Mesodermal cell (in vitro differentiated cells): ENCODE results near the gene GBX1.

Experiments used
- H3K27ac ChIP-seq: 2 replicates; pipeline ENCODE4 v1.7.0; 2013; ENCODE audit warnings: mild to moderate bottlenecking, low read depth, low read length, moderate library complexity; ENCODE audit not compliant: severe bottlenecking
- H3K36me3 ChIP-seq: 2 replicates; pipeline ENCODE4 v1.7.1; 2013; ENCODE audit warnings: mild to moderate bottlenecking, low read length, moderate library complexity; ENCODE audit not compliant: control insufficient read depth, insufficient read depth
- H3K4me1 ChIP-seq: one replicate; pipeline ENCODE4 v1.7.1; 2013; ENCODE audit warnings: mild to moderate bottlenecking, low read length; ENCODE audit not compliant: insufficient read depth, control insufficient read depth, poor library complexity, severe bottlenecking
- H3K4me3 ChIP-seq: 2 replicates; pipeline ENCODE4 v1.7.0; 2013; ENCODE audit warnings: low read length, control low read depth, mild to moderate bottlenecking; ENCODE audit not compliant: insufficient read depth, poor library complexity, severe bottlenecking; ENCODE audit errors: extremely low read depth
- H3K9me3 ChIP-seq: 2 replicates; pipeline ENCODE4 v1.7.1; 2013; ENCODE audit warnings: mild to moderate bottlenecking, low read length, moderate library complexity; ENCODE audit not compliant: control insufficient read depth
- WGBS, 2 experiments: methylation state at CpG; one replicate each; pipeline ENCODE4 v1.1.5; 2013; ENCODE audit warnings: missing lambda C conversion rate in 2 of 2; ENCODE audit not compliant: insufficient coverage in 2 of 2; 5-methylcytosine and 5-hydroxymethylcytosine counted together

GBX1 gene

GRCh38 chr7:151124481-151124880 lies 43.0 kb downstream of the GBX1 start:
- Histone ChIP-seq H3K4me3 (no peak overlapping the region), H3K27ac (no peak overlapping the region), H3K4me1 (peaks cover 14% of the 10 kb centered on the region), H3K36me3 (peaks cover 65% of the 10 kb centered on the region), H3K9me3 (no peaks in the 10 kb centered on the region)
- 93 to 95% methylated on average over 6 to 7 of the region's 7 CpGs for WGBS, 2 experiments

- peaks cover 14% of the 10 kb centered on the region for H3K4me1 ChIP-seq
- H3K9me3 ChIP-seq: no peaks in the 10 kb centered on the region
- no peak overlapping the region for H3K27ac ChIP-seq
- peaks cover 65% of the 10 kb centered on the region for H3K36me3 ChIP-seq
- 24 to 51% methylated on average over 14 to 20 of the region's 24 CpGs for WGBS, 2 experiments
- no peak overlapping the region for H3K4me3 ChIP-seq
These were observed 43.6 kb downstream of the GBX1 start for GRCh38 chr7:151123822-151124464.

DNA sequence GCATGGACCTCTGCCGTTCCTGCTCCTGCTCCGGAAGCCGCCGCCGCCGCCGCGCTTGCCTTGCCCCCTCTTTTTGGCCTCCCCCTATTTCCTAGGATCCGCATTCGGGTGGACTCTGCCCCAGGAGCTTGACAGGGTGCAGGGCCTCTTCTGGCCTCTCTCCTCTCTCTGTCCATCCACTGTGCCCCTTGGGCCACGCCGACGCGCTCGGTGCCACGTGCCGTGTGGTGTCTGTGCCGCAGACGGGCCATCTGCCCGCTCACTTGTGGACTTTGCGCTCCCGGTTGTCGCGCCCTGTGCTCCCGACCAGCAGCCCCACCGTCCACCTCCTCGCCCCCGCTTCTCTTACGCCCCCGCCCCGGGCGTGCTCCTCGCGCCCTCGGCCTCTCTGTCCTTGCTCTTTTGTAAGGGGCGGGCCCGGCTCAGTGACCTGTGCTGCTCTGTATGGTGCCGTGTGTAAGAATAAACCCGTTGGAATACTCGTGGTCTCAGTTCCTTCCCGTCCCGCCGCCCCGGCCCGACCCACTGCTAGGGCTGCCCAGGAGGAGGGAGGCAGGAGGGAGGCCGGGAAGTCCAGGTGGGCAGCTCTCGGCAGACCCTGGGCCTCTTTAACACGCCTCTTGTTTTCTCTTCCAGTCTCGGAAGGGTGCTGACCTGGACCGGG lies 44.2 kb downstream of the GBX1 start:
- Histone ChIP-seq H3K27ac (no peak overlapping the region), H3K9me3 (no peaks in the 10 kb centered on the region), H3K36me3 (peaks cover 65% of the 10 kb centered on the region), H3K4me1 (peaks cover 16% of the 10 kb centered on the region), H3K4me3 (no peak overlapping the region)
- WGBS, 2 experiments: 94 to 96% methylated on average over 42 to 49 of the region's 50 CpGs

DNA sequence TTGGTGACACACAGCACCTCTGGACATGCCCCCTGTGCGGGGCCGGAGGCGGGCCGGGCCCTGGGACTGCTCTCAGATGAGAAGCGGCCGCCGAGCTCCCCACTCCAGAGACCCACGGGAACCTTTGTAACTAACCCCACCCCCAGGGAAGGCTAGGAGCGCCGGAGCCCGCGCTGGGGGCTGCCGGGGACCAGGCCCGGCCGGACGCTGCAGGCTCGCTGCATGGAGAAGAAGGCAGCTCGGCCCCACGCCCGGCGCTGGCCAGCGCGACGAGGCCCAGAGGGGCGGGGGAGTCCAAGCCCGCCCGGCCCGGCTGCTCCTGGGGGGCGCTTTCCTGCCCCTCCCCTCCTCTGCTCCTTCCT lies 44.7 kb downstream of the GBX1 start:
- no peaks in the 10 kb centered on the region for H3K9me3 ChIP-seq
- WGBS, 2 experiments: 94% methylated on average over 21 to 27 of the region's 29 CpGs

GRCh38 chr7:151122276-151122675 lies 45.2 kb downstream of the GBX1 start:
- 78 to 81% methylated on average over 17 to 23 of the region's 24 CpGs for WGBS, 2 experiments
- H3K36me3 ChIP-seq: peaks cover 65% of the 10 kb centered on the region
- no peak overlapping the region for H3K4me3 ChIP-seq
- H3K9me3 ChIP-seq: no peaks in the 10 kb centered on the region
- H3K27ac ChIP-seq: no peak overlapping the region
- H3K4me1 ChIP-seq: peaks cover 17% of the 10 kb centered on the region

More for the DNA sequence above, 44.7 kb downstream of the GBX1 start:
- Histone ChIP-seq H3K4me1 (peaks cover 17% of the 10 kb centered on the region), H3K27ac (no peak overlapping the region), H3K36me3 (peaks cover 65% of the 10 kb centered on the region), H3K4me3 (no peak overlapping the region)

- peaks cover 63% of the 10 kb centered on the region for H3K36me3 ChIP-seq
- H3K4me3 ChIP-seq: no peak overlapping the region
- no peak overlapping the region for H3K27ac ChIP-seq
- peaks cover 15% of the 10 kb centered on the region for H3K4me1 ChIP-seq
- no peaks in the 10 kb centered on the region for H3K9me3 ChIP-seq
- WGBS, 2 experiments: 93 to 94% methylated on average over 24 to 28 of the region's 30 CpGs
These were observed 45.9 kb downstream of the GBX1 start for GRCh38 chr7:151121380-151122170.

DNA sequence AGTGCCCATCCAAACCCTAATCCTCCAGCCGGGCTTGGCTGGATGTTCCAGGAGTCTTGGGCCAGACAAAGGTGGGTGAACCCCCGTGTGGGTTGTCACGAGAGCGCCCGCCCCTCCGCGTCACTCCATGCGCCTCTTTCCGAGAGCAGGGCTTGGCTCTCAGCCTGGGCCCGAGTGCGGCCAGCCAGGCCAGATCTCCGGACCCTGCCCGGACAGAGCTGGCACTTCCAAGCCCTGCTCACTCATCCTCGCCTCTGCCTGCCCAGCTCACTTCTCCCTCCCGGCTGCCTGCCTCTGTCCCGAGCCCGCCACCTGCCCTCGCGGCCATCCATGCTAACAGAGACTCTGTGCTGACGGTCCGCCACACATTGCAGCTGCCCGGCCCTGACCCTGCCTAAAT lies 46.6 kb downstream of the GBX1 start:
- Histone ChIP-seq H3K9me3 (no peaks in the 10 kb centered on the region), H3K36me3 (peaks cover 62% of the 10 kb centered on the region), H3K4me1 (peaks cover 17% of the 10 kb centered on the region), H3K4me3 (no peak overlapping the region), H3K27ac (no peak overlapping the region)
- 95 to 98% methylated on average over 21 to 22 of the region's 22 CpGs for WGBS, 2 experiments

GRCh38 chr7:151119902-151120301 lies 47.6 kb downstream of the GBX1 start:
- Histone ChIP-seq H3K27ac (no peak overlapping the region), H3K4me1 (peaks cover 10% of the 10 kb centered on the region), H3K36me3 (peaks cover 59% of the 10 kb centered on the region), H3K9me3 (no peaks in the 10 kb centered on the region), H3K4me3 (no peak overlapping the region)
- WGBS, 2 experiments: 94 to 96% methylated on average over 14 to 27 of the region's 27 CpGs

- Histone ChIP-seq H3K4me1 (peaks cover 10% of the 10 kb centered on the region), H3K36me3 (peaks cover 52% of the 10 kb centered on the region), H3K9me3 (no peaks in the 10 kb centered on the region), H3K27ac (no peak overlapping the region), H3K4me3 (no peak overlapping the region)
- 99% methylated on average over 11 to 13 of the region's 13 CpGs for WGBS, 2 experiments
These were observed 48.5 kb downstream of the GBX1 start for GRCh38 chr7:151119055-151119415.

DNA sequence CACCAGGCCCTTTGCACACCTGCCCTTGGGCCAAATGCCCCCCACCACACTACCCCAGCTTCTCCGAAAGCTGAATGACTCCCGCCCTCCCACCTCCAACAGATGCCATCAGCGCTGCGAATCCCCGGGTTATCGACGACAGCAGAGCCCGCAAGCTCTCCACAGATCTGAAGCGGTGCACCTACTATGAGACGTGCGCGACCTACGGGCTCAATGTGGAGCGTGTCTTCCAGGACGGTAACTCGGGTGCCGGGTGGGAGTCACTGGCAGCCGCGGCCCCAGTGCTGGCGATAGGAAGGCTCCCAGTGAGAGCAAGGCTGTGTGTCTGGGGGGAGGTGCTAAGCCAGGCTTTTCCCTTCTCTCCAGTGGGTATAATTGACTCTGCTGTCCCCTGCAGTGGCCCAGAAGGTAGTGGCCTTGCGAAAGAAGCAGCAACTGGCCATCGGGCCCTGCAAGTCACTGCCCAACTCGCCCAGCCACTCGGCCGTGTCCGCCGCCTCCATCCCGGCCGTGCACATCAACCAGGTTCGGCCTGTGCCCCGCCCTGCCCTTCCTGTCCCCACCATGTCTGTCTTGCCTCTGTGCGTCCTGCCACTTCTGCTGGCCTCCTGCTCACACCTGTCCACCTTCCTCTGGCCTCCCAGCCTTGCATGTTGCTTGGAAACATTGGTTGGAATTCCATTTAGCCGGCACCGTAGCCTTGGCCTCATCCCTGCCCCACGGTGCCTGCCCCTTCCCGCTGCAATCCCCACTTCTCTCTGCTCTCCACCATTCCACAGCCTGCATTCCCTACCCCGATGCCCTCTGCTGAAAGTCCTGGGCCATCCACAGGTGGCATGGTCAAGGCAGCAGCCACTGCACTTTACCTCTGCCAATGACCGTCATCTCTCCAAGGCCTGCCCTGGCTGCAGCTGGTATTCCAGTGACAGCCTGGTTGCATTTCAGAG lies 49.1 kb downstream of the GBX1 start:
- peaks cover 47% of the 10 kb centered on the region for H3K36me3 ChIP-seq
- 95 to 96% methylated on average over 36 to 37 of the region's 38 CpGs for WGBS, 2 experiments

More for the DNA sequence above, 49.1 kb downstream of the GBX1 start:
- Histone ChIP-seq H3K4me1 (peaks cover 10% of the 10 kb centered on the region), H3K4me3 (no peak overlapping the region), H3K27ac (no peak overlapping the region), H3K9me3 (no peaks in the 10 kb centered on the region)
